LNCAP (cell line): ENCODE results near the gene RAB22A.

Experiments used
- CTCF ChIP-seq: fragments of 450-650 bp; IDR thresholded peaks from 2 replicates; pipeline ENCODE4 v1.5.1; 2017; ENCODE audit warnings: mild to moderate bottlenecking

The RAB22A gene

GRCh38 chr20:58309591-58310290 lies at the start of gene RAB22A:
TSS of gene RAB22A (plus strand) at chr20:58309715. CDS start at chr20:58309977, 262 bp downstream.
- no peak for TF ChIP-seq CTCF

- no peak for TF ChIP-seq CTCF
Measured at GRCh38 chr20:58260006-58260405, 49.5 kb upstream of the RAB22A start.

- TF ChIP-seq CTCF, result no peak
Measured at GRCh38 chr20:58261660-58262059, 47.9 kb upstream of the RAB22A start.

GRCh38 chr20:58264271-58264670 lies 45.2 kb upstream of the RAB22A start:
- no peak for TF ChIP-seq CTCF

- no peak for TF ChIP-seq CTCF
Measured at GRCh38 chr20:58267389-58268215, 41.9 kb upstream of the RAB22A start.

- TF ChIP-seq CTCF, result no peak
Measured at GRCh38 chr20:58268421-58268821, 41.1 kb upstream of the RAB22A start.

GRCh38 chr20:58268936-58269619 lies 40.4 kb upstream of the RAB22A start:
- TF ChIP-seq CTCF, result no peak
